GM12878 (cell line): Measurements from ENCODE around the gene MYH7. TPM values are rescaled to one million over a fixed set of nuclear protein-coding genes. Genes with fewer than 3 reads are reported as not detected.

Source experiments
- ATAC-seq: fragments of 200-7000 bp; cut with Tn5 transposase; 3 replicates; pipeline ENCODE4 v1.9.1; 2020; ENCODE audit warnings: mild to moderate bottlenecking, moderate library complexity
- BruUV-seq: library from RNA; stranded (reverse); fragments of 400-500 nt; replicated peaks from 2 replicates; lab custom pipeline; 2021; lab: Mats Ljungman, UMichigan
- CTCF ChIA-PET: fragments of 300-600 bp; sonication (Branson Sonifier 250); formaldehyde crosslinking; extraction: SDS; loops from one replicate; lab custom pipeline; 2021; ENCODE audit warnings: inconsistent platforms; lab: Yijun Ruan, JAX
- POLR2A ChIA-PET: fragments of 350-600 bp; formaldehyde crosslinking; extraction: SDS; loops from one replicate; lab custom pipeline; 2021; ENCODE audit warnings: inconsistent platforms; lab: Charles Lee
- RAD21 ChIA-PET: fragments of 300-600 bp; sonication (Branson Sonifier 250); formaldehyde crosslinking; loops from one replicate; lab custom pipeline; 2023; ENCODE audit warnings: antibody characterized with exemption; ENCODE audit not compliant: unreplicated experiment; lab: Charles Lee
- SMC1A ChIA-PET: fragments of 300-600 bp; sonication (Branson Sonifier 250); formaldehyde crosslinking; loops from one replicate; lab custom pipeline; 2023; ENCODE audit not compliant: unreplicated experiment, uncharacterized antibody; lab: Charles Lee
- DNase-seq: peaks from one replicate; pipeline ENCODE4 v3.0.0-alpha.2; 2011; ENCODE audit warnings: low read depth, low spot score
- FAIRE-seq: peaks from 3 replicates; lab custom pipeline; 2011; peaks lifted over from hg19 to GRCh38; lab: Jason Lieb, UNC
- H2AFZ ChIP-seq: 2 replicates; pipeline ENCODE4 v1.6.0; 2011; ENCODE audit warnings: low read depth, low read length, control low read depth; ENCODE audit not compliant: control insufficient read depth
- H3K27ac ChIP-seq: 2 replicates; pipeline ENCODE4 v1.5.1; 2011; ENCODE audit warnings: control low read depth; ENCODE audit not compliant: control insufficient read depth, insufficient read depth
- H3K27me3 ChIP-seq, 2 experiments: replicated peaks in 1 of 2; 2 replicates each; pipeline versions ENCODE4 v1.6.0 to v1.6.1; 2011; ENCODE audit warnings: low read length in 1 of 2; ENCODE audit not compliant: control insufficient read depth in 2 of 2, insufficient read depth in 2 of 2
- H3K36me3 ChIP-seq, 2 experiments: 2 replicates each; pipeline ENCODE4 v1.5.1; 2011; ENCODE audit warnings: low read length in 1 of 2; ENCODE audit not compliant: control insufficient read depth in 2 of 2, insufficient read depth in 2 of 2
- H3K4me1 ChIP-seq: 2 replicates; pipeline ENCODE4 v1.6.1; 2011; ENCODE audit warnings: mild to moderate bottlenecking, low read length, moderate library complexity, mixed read lengths; ENCODE audit not compliant: control insufficient read depth, insufficient read depth
- H3K4me2 ChIP-seq: 2 replicates; pipeline ENCODE4 v1.6.0; 2011; ENCODE audit warnings: control low read depth; ENCODE audit not compliant: control insufficient read depth, insufficient read depth
- H3K4me3 ChIP-seq: fragments of 200-600 bp; sonication (generic); 2 replicates; pipeline ENCODE4 v1.5.1; 2016
- H3K79me2 ChIP-seq: 2 replicates; pipeline ENCODE4 v1.6.0; 2011; ENCODE audit warnings: low read length; ENCODE audit not compliant: control insufficient read depth, insufficient read depth
- H3K9ac ChIP-seq: 2 replicates; pipeline ENCODE4 v1.8.0; 2011; ENCODE audit warnings: low read length, control low read depth, mixed read lengths; ENCODE audit not compliant: control insufficient read depth, insufficient read depth
- H3K9me3 ChIP-seq: replicated peaks from 3 replicates; pipeline ENCODE4 v1.5.1; 2011; ENCODE audit warnings: mild to moderate bottlenecking, low read length; ENCODE audit not compliant: control insufficient read depth, insufficient read depth
- H4K20me1 ChIP-seq: 2 replicates; pipeline ENCODE4 v1.6.0; 2011; ENCODE audit not compliant: control insufficient read depth, insufficient read depth
- CBX5 ChIP-seq: sonication (generic); IDR thresholded peaks from 2 replicates; pipeline ENCODE4 v1.6.1; 2016; ENCODE audit warnings: low read depth, moderate library complexity, mild to moderate bottlenecking, inconsistent platforms
- IRF5 ChIP-seq: fragments of 450-650 bp; IDR thresholded peaks from 2 replicates; pipeline ENCODE4 v1.6.1; 2017; ENCODE audit warnings: borderline replicate concordance
- JUND ChIP-seq: IDR thresholded peaks from 2 replicates; pipeline ENCODE4 v1.6.1; 2012; ENCODE audit warnings: low read depth, mild to moderate bottlenecking, low read length, improper control_type of control experiment, moderate library complexity
- WGBS: methylation state at CpG from one replicate; pipeline ENCODE4 v1.1.6; 2016; ENCODE audit warnings: low lambda C conversion rate; ENCODE audit not compliant: insufficient replicate concordance, insufficient coverage; ENCODE audit errors: missing lambda C conversion rate; 5-methylcytosine and 5-hydroxymethylcytosine counted together
- in situ Hi-C: fragments of 300-500 bp; cut with MboI; formaldehyde crosslinking; loops from 9 replicates; pipeline ENCODE4 v1.14.3; 2018; ENCODE audit warnings: mixed read lengths
- intact Hi-C: fragments of 100-400 bp; cut with micrococcal nuclease; formaldehyde crosslinking; loops from one replicate; pipeline ENCODE4 v1.14.2; 2022; ENCODE audit not compliant: unreplicated experiment
- polyA plus RNA-seq, 11 experiments: library from polyadenylated mRNA; depleted of rRNA in 4 of 11; unstranded in 6 of 11; stranded (reverse) in 5 of 11; fragments of >200 nt; fragmentation: Nextera tagmentation in 4 of 11; fragmentation: Illumina TruSeq in 1 of 11; extraction: Ambion mirVana in 4 of 11; extraction: Trizol in 1 of 11; gene quantifications; 1 replicate in 1 of 11; 2 replicates in 10 of 11; pipeline versions ENCODE4 v1.2.1 to v1.2.3, GENCODE V29; 2011 to 2016; ENCODE audit warnings: inconsistent platforms in 2 of 11, missing spikeins in 2 of 11, low read depth in 1 of 11
- total RNA-seq, 4 experiments: library from RNA; depleted of rRNA in 3 of 4; stranded (reverse); fragments of >200 nt in 3 of 4; fragmentation: Illumina TruSeq in 1 of 4; extraction: Trizol in 1 of 4; gene quantifications; 2 replicates each; pipeline versions ENCODE4 v1.2.1 to v1.2.3, GENCODE V29; 2013 to 2021

The MYH7 gene
- total and polyA plus RNA-seq, 10 of the 15 experiments (the other 5 are each of a cell fraction or from before 2014, with no cell fraction given), result 0.04 to 0.10 (median 0.05) TPM; not detected in 4

- in situ Hi-C loops, result no loop called here
- H3K4me2 ChIP-seq, result no peak overlapping the region
- no peaks in the 10 kb centered on the region for H3K36me3 ChIP-seq
- TF ChIP-seq CBX5 (no peak), IRF5 (no peak), JUND (no peak)
- no peaks in the 10 kb centered on the region for H4K20me1 ChIP-seq
- H3K79me2 ChIP-seq, result no peaks in the 10 kb centered on the region
- no peak for DNase-seq
- CTCF ChIA-PET, result interaction anchor here (1.1 to 5.7 kb wide), 6 partner anchors 18 to 260 kb away, joined by 3 to 52 read pairs (median 4); partner anchors contain the start of gene CEBPE
- no TSS peak for BruUV-seq
- intact Hi-C loops, result no loop called here
- no peak overlapping the region for H3K9ac ChIP-seq
- 38% methylated on average over 14 of the region's 14 CpGs for WGBS
- H3K27ac ChIP-seq, result no peak overlapping the region
- SMC1A ChIA-PET, result interaction anchor here (0.9 to 1.1 kb wide), 2 partner anchors 10 to 258 kb away, joined by 3 to 5 read pairs; no protein-coding TSS in a partner anchor
- no peaks in the 10 kb centered on the region; a peak in 1 of 4 replicates for H3K27me3 ChIP-seq
- no peak for FAIRE-seq
- no peak overlapping the region for H2AFZ ChIP-seq
- RAD21 ChIA-PET, result interaction anchor here (2.3 kb wide), 1 partner anchor 50 kb away, joined by 5 read pairs; no protein-coding TSS in a partner anchor
- no peak for ATAC-seq
- no peaks in the 10 kb centered on the region for H3K4me1 ChIP-seq
- POLR2A ChIA-PET, result no interaction called here
- no peak overlapping the region for H3K4me3 ChIP-seq
- no peaks in the 10 kb centered on the region for H3K9me3 ChIP-seq
Observed at GRCh38 chr14:23377573-23378563, 57.6 kb downstream of the MYH7 start.
